ENCODE data around the gene TNFAIP8. TPM values are rescaled to one million over a fixed set of nuclear protein-coding genes. Genes with fewer than 3 reads are reported as not detected.

The TNFAIP8 gene
- polyA plus RNA-seq, 1 of the 3 experiments (the other 2 are of a cell fraction) = 31.3 TPM

- no peak for TF ChIP-seq EZH2phosphoT487 (IDR thresholded peaks at IDR 0.05; ENCODE audit: borderline replicate concordance, low read depth)
- TF ChIP-seq RCOR1 (IDR thresholded peaks at IDR 0.05; ENCODE audit: low read length) = no peak
- Histone ChIP-seq H3K4me3 (ENCODE audit: low read depth in 2 of 2, low read length in 1 of 2) (no peak overlapping the region), H3K27me3 (ENCODE audit: insufficient read depth) (no peaks in the 10 kb centered on the region), H3F3A (replicated peaks; ENCODE audit: insufficient read depth) (peaks cover 24% of the 10 kb centered on the region), H3K79me2 (ENCODE audit: insufficient read depth) (peaks cover 52% of the 10 kb centered on the region), H3K9ac (no peak overlapping the region), H3K27ac (ENCODE audit: low read depth in 2 of 2, low read length in 1 of 2) (peak overlapping the region in 1 of 2 experiments; percentile 92; a peak in 1 of 4 replicates), H3K9me2 (no peaks in the 10 kb centered on the region), H3K36me3 (replicated peaks in 1 of 2; ENCODE audit: control insufficient read depth in 1 of 2, insufficient read depth in 2 of 2, low read length in 1 of 2) (peaks cover 0 to 4% of the 10 kb centered on the region in 2 experiments), H3K4me2 (no peak overlapping the region), H3K4me1 (ENCODE audit: control insufficient read depth in 1 of 2, insufficient read depth in 2 of 2, low read depth in 1 of 2, low read length in 1 of 2) (peaks cover 7 to 26% of the 10 kb centered on the region in 2 experiments), H4K20me1 (ENCODE audit: insufficient read depth) (no peaks in the 10 kb centered on the region), H2AFZ (ENCODE audit: low read depth) (no peak overlapping the region), H3K9me3 (no peaks in the 10 kb centered on the region)
- CTCF ChIA-PET = interaction anchor here (1.3 kb wide), 1 partner anchor 90 kb away, joined by 6 read pairs; no protein-coding TSS in a partner anchor
- DNase-seq = no peak
- POLR2A ChIA-PET = no interaction called here
- whole genome bisulfite sequencing (ENCODE audit: low lambda C conversion rate) = 98% methylated on average over 6 of the region's 6 CpGs
Measured at GRCh38 chr5:119321569-119322311, 34.1 kb upstream of the TNFAIP8 start.

GRCh38 chr5:119322312-119322947, 33.4 kb upstream of the TNFAIP8 start:
- no peak for DNase-seq
- H3K36me3 ChIP-seq (replicated peaks in 1 of 2; ENCODE audit: control insufficient read depth in 1 of 2, insufficient read depth in 2 of 2, low read length in 1 of 2) = peaks cover 0 to 4% of the 10 kb centered on the region in 2 experiments
- H3K9me2 ChIP-seq = no peaks in the 10 kb centered on the region
- no peak overlapping the region for H3K4me3 ChIP-seq (ENCODE audit: low read depth in 2 of 2, low read length in 1 of 2)
- H3K9ac ChIP-seq = no peak overlapping the region; the same call in 1 of the 2 replicates
- H3F3A ChIP-seq (replicated peaks; ENCODE audit: insufficient read depth) = peaks cover 24% of the 10 kb centered on the region
- peaks cover 55% of the 10 kb centered on the region for H3K79me2 ChIP-seq (ENCODE audit: insufficient read depth)
- TF ChIP-seq CTCF (IDR thresholded peaks at IDR 0.05) = no peak
- TF ChIP-seq EP300 (IDR thresholded peaks at IDR 0.05; ENCODE audit: borderline replicate concordance in 1 of 2, low read depth in 1 of 2, low read length in 1 of 2) = no peak
- no peak for TF ChIP-seq MAX (IDR thresholded peaks at IDR 0.05; ENCODE audit: low read depth)
- no peak for TF ChIP-seq PBX3 (IDR thresholded peaks at IDR 0.05)
- TF ChIP-seq MXI1 (IDR thresholded peaks at IDR 0.05; ENCODE audit: low read depth, low read length) = no peak
- TF ChIP-seq RCOR1 (IDR thresholded peaks at IDR 0.05; ENCODE audit: low read length) = no peak
- TF ChIP-seq JUND (IDR thresholded peaks at IDR 0.05) = no peak
- TF ChIP-seq NFIC (IDR thresholded peaks at IDR 0.05; ENCODE audit: borderline replicate concordance) = no peak
- TF ChIP-seq YY1 (IDR thresholded peaks at IDR 0.05; ENCODE audit: low read depth) = no peak
- no peak for TF ChIP-seq NRF1 (IDR thresholded peaks at IDR 0.05; ENCODE audit: low read depth, low read length)
- peak overlapping the region; percentile 66 for H3K4me2 ChIP-seq
- H3K27ac ChIP-seq (ENCODE audit: low read depth in 2 of 2, low read length in 1 of 2) = peak overlapping the region in 1 of 2 experiments; percentile 92; a peak in 2 of 4 replicates
- peaks cover 7 to 26% of the 10 kb centered on the region in 2 experiments for H3K4me1 ChIP-seq (ENCODE audit: control insufficient read depth in 1 of 2, insufficient read depth in 2 of 2, low read depth in 1 of 2, low read length in 1 of 2)
- H3K27me3 ChIP-seq (ENCODE audit: insufficient read depth) = no peaks in the 10 kb centered on the region
- ChIA-PET CTCF (interaction anchor here (0.8 to 2.1 kb wide), 5 partner anchors 12 to 335 kb away, joined by 3 to 9 read pairs (median 5); no protein-coding TSS in a partner anchor), POLR2A (no interaction called here)
- no peaks in the 10 kb centered on the region for H3K9me3 ChIP-seq
- H4K20me1 ChIP-seq (ENCODE audit: insufficient read depth) = no peaks in the 10 kb centered on the region
- H2AFZ ChIP-seq (ENCODE audit: low read depth) = 0 out of 2 replicates have a peak overlapping the region, but pooled peaks have one; percentile 21
- WGBS (ENCODE audit: low lambda C conversion rate) = 92% methylated on average over 6 of the region's 7 CpGs

All from SK-N-SH (cell line).